ENCODE results near the gene NUAK1.

Gene NUAK1

GRCh38 chr12:106128585-106129328 is 10.0 kb downstream of the NUAK1 start:
- no peak for DNase-seq

- no peak for DNase-seq
Observed at GRCh38 chr12:106127338-106128126, 11.2 kb downstream of the NUAK1 start.

GRCh38 chr12:106126441-106127337 is 12.1 kb downstream of the NUAK1 start:
- DNase-seq: no peak

- no peak for DNase-seq
Observed at GRCh38 chr12:106125351-106126095, 13.2 kb downstream of the NUAK1 start.

- DNase-seq: no peak
Observed at GRCh38 chr12:106123551-106124081, 15.1 kb downstream of the NUAK1 start.

- no peak for DNase-seq
Observed at GRCh38 chr12:106123110-106123509, 15.6 kb downstream of the NUAK1 start.

- DNase-seq: no peak
Observed at GRCh38 chr12:106122004-106122403, 16.8 kb downstream of the NUAK1 start.

GRCh38 chr12:106120519-106121105 is 18.1 kb downstream of the NUAK1 start:
- no peak for DNase-seq

- no peak for DNase-seq
Observed at GRCh38 chr12:106119301-106119700, 19.5 kb downstream of the NUAK1 start.

- DNase-seq: no peak
Observed at GRCh38 chr12:106118381-106119130, 20.2 kb downstream of the NUAK1 start.

- no peak for DNase-seq
Observed at GRCh38 chr12:106115440-106115839, 23.3 kb downstream of the NUAK1 start.

- DNase-seq: no peak
Observed at GRCh38 chr12:106114447-106115068, 24.2 kb downstream of the NUAK1 start.

GRCh38 chr12:106113824-106114446 is 24.8 kb downstream of the NUAK1 start:
- DNase-seq: no peak

- DNase-seq: no peak
Observed at GRCh38 chr12:106113446-106113823, 25.3 kb downstream of the NUAK1 start.

GRCh38 chr12:106113042-106113441 is 25.7 kb downstream of the NUAK1 start:
- no peak for DNase-seq

GRCh38 chr12:106112145-106112821 is 26.5 kb downstream of the NUAK1 start:
- DNase-seq: no peak

GRCh38 chr12:106110626-106111300 is 28.0 kb downstream of the NUAK1 start:
- no peak for DNase-seq

- no peak for DNase-seq
Observed at GRCh38 chr12:106109168-106109910, 29.4 kb downstream of the NUAK1 start.

Measured in NCI-H1694 (cell line).